Natural killer cell treated with Interleukin-12 subunit alpha and Interleukin-12 subunit beta and Interleukin-15 and Interleukin-18, amount 100 ng/mL, for 72 hours (primary cell): Measurements from ENCODE around the gene SLIT1. TPM values are rescaled to one million over a fixed set of nuclear protein-coding genes. Genes with fewer than 3 reads are reported as not detected.
A peak's percentile ranks its signal among the peaks of the same experiment; 100 is the strongest.

Source experiments
- ATAC-seq, 2 donors: fragments of 150-1000 bp; cut with Tn5 transposase in 1 of 2; sonication (Bioruptor Pico), chemical (Tn5 transposase) in 1 of 2; 2 replicates each; pipeline ENCODE4 v1.10.0; 2021
- DNase-seq: peaks from one replicate; pipeline ENCODE4 v3.0.0; 2022; ENCODE audit warnings: low spot score
- H3K27ac Mint-ChIP-seq, 2 donors: 1 replicate in 1 of 2; 2 replicates in 1 of 2; pipeline ENCODE4 v1.8.0; 2022; ENCODE audit warnings: mixed read lengths in 2 of 2, mild to moderate bottlenecking in 1 of 2, moderate library complexity in 1 of 2
- H3K27me3 Mint-ChIP-seq, 2 donors: 1 replicate in 1 of 2; 2 replicates in 1 of 2; pipeline ENCODE4 v1.8.0; 2022; ENCODE audit warnings: mixed read lengths in 2 of 2
- H3K36me3 Mint-ChIP-seq: one replicate; pipeline ENCODE4 v1.8.0; 2022; ENCODE audit warnings: mixed read lengths
- H3K4me1 Mint-ChIP-seq, 2 donors: 1 replicate in 1 of 2; 2 replicates in 1 of 2; pipeline ENCODE4 v1.8.0; 2022; ENCODE audit warnings: low read depth in 2 of 2, mixed read lengths in 2 of 2, mild to moderate bottlenecking in 1 of 2
- H3K4me3 Mint-ChIP-seq: one replicate; pipeline ENCODE4 v1.8.0; 2022; ENCODE audit warnings: mixed read lengths
- H3K9me3 Mint-ChIP-seq: 2 replicates; pipeline ENCODE4 v1.8.0; 2022; ENCODE audit warnings: mixed read lengths
- total RNA-seq, 2 donors: library from RNA; stranded (reverse); gene quantifications; one replicate each; pipeline ENCODE4 v1.2.3, GENCODE V29; 2022

The SLIT1 gene
- total RNA-seq, 2 donors from 2014 or later, result 0.48 to 0.78 TPM

GRCh38 chr10:97017474-97017903, 168.3 kb downstream of the SLIT1 start:
- Mint-ChIP-seq H3K4me1 (peaks cover 15 to 29% of the 10 kb centered on the region in 2 donors), H3K27me3 (no peaks in the 10 kb centered on the region), H3K27ac (peak overlapping the region; percentile 88 to 94), H3K36me3 (no peaks in the 10 kb centered on the region), H3K4me3 (peak overlapping the region; percentile 79), H3K9me3 (no peaks in the 10 kb centered on the region)
- ATAC-seq (no peak), DNase-seq (no peak)

GRCh38 chr10:97016728-97017473, 168.9 kb downstream of the SLIT1 start:
- Mint-ChIP-seq H3K27ac (peak overlapping the region; percentile 88 to 94), H3K36me3 (no peaks in the 10 kb centered on the region), H3K9me3 (no peaks in the 10 kb centered on the region), H3K4me1 (peaks cover 15 to 26% of the 10 kb centered on the region in 2 donors), H3K27me3 (no peaks in the 10 kb centered on the region), H3K4me3 (peak overlapping the region; percentile 79)
- peak; percentile 79 to 91 for ATAC-seq
- peak; percentile 73 for DNase-seq

- Mint-ChIP-seq H3K27ac (peak overlapping the region; percentile 7 to 86), H3K27me3 (no peaks in the 10 kb centered on the region), H3K4me3 (peak overlapping the region; percentile 27), H3K4me1 (peaks cover 11 to 21% of the 10 kb centered on the region in 2 donors), H3K36me3 (no peaks in the 10 kb centered on the region), H3K9me3 (no peaks in the 10 kb centered on the region)
- ATAC-seq, result no peak
- DNase-seq, result no peak
Observed at GRCh38 chr10:97015240-97015639, 170.5 kb downstream of the SLIT1 start.

DNA sequence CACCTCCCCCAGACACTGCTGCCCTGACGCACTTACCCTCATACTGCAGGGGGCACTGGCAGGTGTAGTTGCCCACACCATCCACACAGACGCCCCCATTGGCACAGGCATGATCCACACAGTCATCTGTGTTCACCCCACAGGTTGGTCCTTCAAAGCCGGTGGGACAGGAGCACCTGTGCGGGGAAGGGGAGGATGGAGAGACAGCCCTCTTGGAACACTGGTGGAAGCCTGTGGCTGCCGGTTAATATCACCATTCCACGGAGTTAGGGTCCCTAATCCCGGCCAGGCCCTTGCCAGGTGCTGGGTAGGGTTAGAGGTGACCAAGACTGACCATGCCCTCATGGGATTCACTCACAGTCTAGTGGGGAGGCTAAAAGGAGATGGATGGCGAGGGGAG, 171.8 kb downstream of the SLIT1 start:
- H3K27me3 Mint-ChIP-seq, result no peaks in the 10 kb centered on the region
- no peak overlapping the region for H3K4me3 Mint-ChIP-seq
- no peaks in the 10 kb centered on the region for H3K36me3 Mint-ChIP-seq
- DNase-seq (peak; percentile 38), ATAC-seq (no peak)
- H3K4me1 Mint-ChIP-seq, result peaks cover 11 to 21% of the 10 kb centered on the region in 2 donors
- H3K9me3 Mint-ChIP-seq, result no peaks in the 10 kb centered on the region
- H3K27ac Mint-ChIP-seq, result peak overlapping the region in 1 of 2 donors; percentile 86

GRCh38 chr10:97013568-97013967, 172.2 kb downstream of the SLIT1 start:
- Mint-ChIP-seq H3K4me3 (no peak overlapping the region), H3K36me3 (no peaks in the 10 kb centered on the region), H3K27ac (no peak overlapping the region), H3K27me3 (no peaks in the 10 kb centered on the region), H3K4me1 (peaks cover 11 to 21% of the 10 kb centered on the region in 2 donors), H3K9me3 (no peaks in the 10 kb centered on the region)
- ATAC-seq, result no peak
- DNase-seq, result peak; percentile 40

GRCh38 chr10:97012470-97012869, 173.3 kb downstream of the SLIT1 start:
- Mint-ChIP-seq H3K9me3 (peaks cover 5% of the 10 kb centered on the region), H3K4me1 (peaks cover 9 to 19% of the 10 kb centered on the region in 2 donors), H3K27ac (no peak overlapping the region), H3K4me3 (no peak overlapping the region), H3K27me3 (no peaks in the 10 kb centered on the region), H3K36me3 (peaks cover 5% of the 10 kb centered on the region)
- peak; percentile 53 for DNase-seq
- no peak for ATAC-seq

GRCh38 chr10:97011397-97011796, 174.4 kb downstream of the SLIT1 start:
- H3K4me3 Mint-ChIP-seq, result no peak overlapping the region
- peak overlapping the region in 1 of 2 donors; percentile 1 for H3K27ac Mint-ChIP-seq
- ATAC-seq, result peak in 1 of 2 donors; percentile 17

GRCh38 chr10:97010695-97011206, 175.0 kb downstream of the SLIT1 start:
- H3K36me3 Mint-ChIP-seq, result peaks cover 16% of the 10 kb centered on the region
- ATAC-seq (peak in 1 of 2 donors; percentile 24), DNase-seq (no peak)
- peak overlapping the region in 1 of 2 donors; percentile 1 for H3K27ac Mint-ChIP-seq
- H3K4me3 Mint-ChIP-seq, result no peak overlapping the region
- H3K9me3 Mint-ChIP-seq, result peaks cover 15% of the 10 kb centered on the region
- H3K4me1 Mint-ChIP-seq, result peaks cover 0 to 8% of the 10 kb centered on the region in 2 donors
- no peaks in the 10 kb centered on the region for H3K27me3 Mint-ChIP-seq

More at GRCh38 chr10:97011397-97011796, 174.4 kb downstream of the SLIT1 start:
- Mint-ChIP-seq H3K36me3 (peaks cover 15% of the 10 kb centered on the region), H3K9me3 (peaks cover 15% of the 10 kb centered on the region), H3K4me1 (peaks cover 0 to 9% of the 10 kb centered on the region in 2 donors), H3K27me3 (no peaks in the 10 kb centered on the region)
- no peak for DNase-seq

DNA sequence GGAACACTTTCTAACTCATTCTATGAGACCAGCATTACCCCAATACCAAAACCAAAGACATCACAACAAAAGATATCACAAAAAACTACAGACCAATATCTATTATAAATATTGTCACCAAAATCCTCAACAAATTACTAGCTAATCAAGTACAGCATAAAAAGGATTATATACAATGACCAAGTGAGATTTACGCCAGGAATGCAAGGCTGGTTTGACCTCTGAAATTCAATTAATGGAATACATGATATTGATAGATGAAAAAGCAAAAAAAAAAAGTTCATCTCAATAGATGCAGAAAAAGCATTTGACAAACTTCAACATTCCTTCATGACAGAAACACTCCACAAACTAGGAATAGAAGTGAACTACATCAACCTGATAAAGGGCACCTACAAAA, 178.3 kb downstream of the SLIT1 start:
- DNase-seq, result no peak
- no peak for ATAC-seq
- Mint-ChIP-seq H3K4me3 (no peak overlapping the region), H3K4me1 (no peaks in the 10 kb centered on the region), H3K27ac (no peak overlapping the region), H3K36me3 (peaks cover 21% of the 10 kb centered on the region), H3K27me3 (no peaks in the 10 kb centered on the region), H3K9me3 (peaks cover 18% of the 10 kb centered on the region)

GRCh38 chr10:97006364-97006763, 179.4 kb downstream of the SLIT1 start:
- Mint-ChIP-seq H3K27ac (no peak overlapping the region), H3K9me3 (peaks cover 18% of the 10 kb centered on the region), H3K36me3 (peaks cover 21% of the 10 kb centered on the region), H3K4me1 (no peaks in the 10 kb centered on the region), H3K27me3 (no peaks in the 10 kb centered on the region), H3K4me3 (no peak overlapping the region)
- no peak for ATAC-seq
- DNase-seq, result no peak

- DNase-seq (no peak), ATAC-seq (no peak)
- H3K27me3 Mint-ChIP-seq, result no peaks in the 10 kb centered on the region
Observed at GRCh38 chr10:97005349-97005748, 180.4 kb downstream of the SLIT1 start.

DNA sequence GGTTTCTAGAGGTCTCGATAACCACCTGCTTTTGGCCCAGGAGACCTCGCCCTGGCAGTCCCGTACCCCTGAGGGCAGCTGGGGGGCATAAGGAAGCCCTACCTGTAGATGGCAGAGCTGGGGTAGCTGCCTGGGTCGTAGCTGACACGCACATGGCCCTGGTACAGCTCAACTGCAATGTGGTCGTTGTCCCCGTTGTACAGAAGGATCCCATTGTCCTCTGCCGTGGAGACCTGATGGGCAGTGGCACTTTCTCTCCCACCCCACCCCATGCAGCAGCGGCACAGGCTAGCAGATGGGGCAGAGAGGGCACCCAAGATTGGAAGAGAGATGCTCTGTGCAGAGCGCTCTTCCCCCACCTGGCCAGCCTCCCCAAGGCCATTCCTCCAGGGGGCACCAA, 181.2 kb downstream of the SLIT1 start:
- peaks cover 21% of the 10 kb centered on the region for H3K36me3 Mint-ChIP-seq
- H3K27ac Mint-ChIP-seq, result no peak overlapping the region
- no peaks in the 10 kb centered on the region for H3K27me3 Mint-ChIP-seq
- H3K4me1 Mint-ChIP-seq, result no peaks in the 10 kb centered on the region
- DNase-seq (no peak), ATAC-seq (no peak)
- peaks cover 18% of the 10 kb centered on the region for H3K9me3 Mint-ChIP-seq
- no peak overlapping the region for H3K4me3 Mint-ChIP-seq

More at GRCh38 chr10:97005349-97005748, 180.4 kb downstream of the SLIT1 start:
- Mint-ChIP-seq H3K4me1 (no peaks in the 10 kb centered on the region), H3K4me3 (no peak overlapping the region), H3K36me3 (peaks cover 21% of the 10 kb centered on the region), H3K27ac (no peak overlapping the region), H3K9me3 (peaks cover 18% of the 10 kb centered on the region)

DNA sequence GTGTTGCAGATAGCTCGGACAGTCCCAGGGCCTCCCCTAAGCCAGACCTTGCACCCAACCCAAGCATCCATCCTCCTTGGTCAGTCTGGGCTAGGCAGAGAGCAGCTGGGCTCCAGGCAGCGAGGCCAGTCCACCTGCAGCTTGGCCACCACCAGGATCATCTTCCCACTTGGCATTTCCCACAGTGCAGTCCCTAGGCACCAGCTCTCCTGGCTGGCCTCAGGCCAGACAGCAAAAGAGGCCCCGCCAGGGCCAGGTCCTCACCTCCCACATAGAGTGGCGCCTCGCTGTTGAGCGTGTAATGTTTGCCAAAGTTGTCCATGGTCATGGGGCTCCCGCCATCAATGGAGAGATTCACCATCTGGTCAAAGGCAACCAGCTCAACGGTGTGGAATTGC, 182.0 kb downstream of the SLIT1 start:
- Mint-ChIP-seq H3K36me3 (peaks cover 21% of the 10 kb centered on the region), H3K9me3 (peaks cover 18% of the 10 kb centered on the region), H3K27ac (no peak overlapping the region), H3K4me1 (no peaks in the 10 kb centered on the region), H3K27me3 (no peaks in the 10 kb centered on the region), H3K4me3 (no peak overlapping the region)
- ATAC-seq (no peak), DNase-seq (no peak)

- H3K27me3 Mint-ChIP-seq, result no peaks in the 10 kb centered on the region
- no peak overlapping the region for H3K4me3 Mint-ChIP-seq
- no peaks in the 10 kb centered on the region for H3K4me1 Mint-ChIP-seq
- DNase-seq (no peak), ATAC-seq (no peak)
- H3K36me3 Mint-ChIP-seq, result peaks cover 21% of the 10 kb centered on the region
- H3K27ac Mint-ChIP-seq, result no peak overlapping the region
- peaks cover 18% of the 10 kb centered on the region for H3K9me3 Mint-ChIP-seq
Observed at GRCh38 chr10:97003151-97003803, 182.5 kb downstream of the SLIT1 start.
